GM12873 (cell line): ENCODE results near the gene CD180.

Source experiments
- CTCF ChIP-seq: IDR thresholded peaks from 2 replicates; pipeline ENCODE4 v1.5.1; 2012; ENCODE audit warnings: low read depth, mild to moderate bottlenecking, moderate library complexity, low read length, control low read depth; ENCODE audit not compliant: insufficient read depth; ENCODE audit errors: missing control alignments

Gene CD180

GRCh38 chr5:67202828-67203227 is 6.2 kb upstream of the CD180 start:
- TF ChIP-seq CTCF: no peak

DNA sequence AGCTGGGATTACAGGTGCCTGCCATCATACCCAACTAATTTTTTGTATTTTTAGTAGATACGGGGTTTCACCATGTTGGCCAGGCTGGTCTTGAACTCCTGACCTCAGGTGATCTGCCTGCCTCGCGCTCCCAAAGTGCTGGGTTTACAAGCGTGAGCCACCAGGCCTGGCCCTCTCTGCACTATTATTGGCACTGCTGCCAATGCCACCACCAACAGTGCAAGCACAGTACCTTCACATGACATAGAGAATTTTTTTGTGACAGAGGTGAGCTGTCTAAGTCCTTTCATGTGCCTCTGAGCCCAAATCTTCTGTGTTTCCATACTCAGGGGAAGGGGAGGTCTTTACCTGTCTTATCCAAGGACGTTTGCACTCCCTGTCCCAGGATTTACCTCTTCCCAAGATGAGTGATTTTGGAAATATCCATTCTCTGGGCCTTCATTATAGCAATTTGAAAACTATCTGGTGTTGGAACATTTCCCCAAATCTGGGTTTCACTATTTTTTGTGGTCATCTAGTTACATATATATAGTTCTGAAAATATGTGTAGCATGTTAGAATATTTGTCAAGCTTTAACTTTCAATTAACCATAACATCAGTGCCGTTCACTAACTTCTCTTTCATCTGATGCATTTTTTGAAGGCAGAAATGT is 5.4 kb upstream of the CD180 start:
- TF ChIP-seq CTCF: no peak

- no peak for TF ChIP-seq CTCF
These were observed 4.4 kb upstream of the CD180 start for GRCh38 chr5:67200809-67201562.

GRCh38 chr5:67199859-67200258 is 3.3 kb upstream of the CD180 start:
- TF ChIP-seq CTCF: no peak

DNA sequence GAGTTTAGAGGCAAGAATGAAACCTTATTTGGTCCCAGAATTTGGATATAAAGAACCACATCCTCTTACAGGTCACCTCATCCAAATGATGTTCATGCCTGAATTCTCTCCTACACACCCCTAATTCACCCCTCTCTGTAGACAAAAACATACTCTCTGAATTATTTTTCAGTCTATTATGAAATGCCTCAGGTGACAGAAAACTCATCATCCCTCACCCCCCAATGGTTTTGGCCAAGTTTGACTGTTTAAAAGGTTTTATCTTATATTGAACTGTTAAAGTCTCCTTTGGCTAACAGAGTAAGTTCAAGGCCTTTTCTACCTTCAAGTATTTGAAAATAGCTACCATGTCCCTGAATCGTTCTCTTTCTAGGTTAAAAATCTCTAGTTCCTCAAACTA is 2.3 kb upstream of the CD180 start:
- no peak for TF ChIP-seq CTCF

DNA sequence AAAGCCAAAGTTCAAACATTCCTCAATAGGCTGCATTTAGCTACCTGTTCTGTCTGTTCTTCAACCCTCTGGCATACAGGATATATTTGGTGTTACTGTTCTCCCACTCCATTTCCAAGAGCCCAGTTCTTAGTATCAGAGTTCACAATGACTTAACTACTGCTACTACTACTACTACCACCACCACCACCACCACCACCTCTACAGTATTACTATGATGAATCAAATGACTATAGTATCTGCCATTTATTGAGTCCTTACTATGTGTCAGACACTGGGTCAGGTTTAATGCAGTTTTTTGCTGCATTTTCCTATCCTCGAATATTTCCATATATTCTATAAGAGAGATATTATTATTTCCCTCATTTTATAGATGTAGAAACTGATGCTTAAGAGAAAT is 937 bp upstream of the CD180 start:
- TF ChIP-seq CTCF: no peak

GRCh38 chr5:67195406-67196275 is 958 bp downstream of the CD180 start:
- TF ChIP-seq CTCF: no peak
